ENCODE data around the gene MOB1B. TPM values are rescaled to one million over a fixed set of nuclear protein-coding genes. Genes with fewer than 3 reads are reported as not detected.
"Not testable (repeated sequence)": the region's sequence is repeated elsewhere in the genome, so short reads cannot be mapped to it uniquely, and the experiment has no call there.

The MOB1B gene
- total RNA-seq, 2 experiments from 2014 or later = 15.3 to 16.4 TPM

DNA sequence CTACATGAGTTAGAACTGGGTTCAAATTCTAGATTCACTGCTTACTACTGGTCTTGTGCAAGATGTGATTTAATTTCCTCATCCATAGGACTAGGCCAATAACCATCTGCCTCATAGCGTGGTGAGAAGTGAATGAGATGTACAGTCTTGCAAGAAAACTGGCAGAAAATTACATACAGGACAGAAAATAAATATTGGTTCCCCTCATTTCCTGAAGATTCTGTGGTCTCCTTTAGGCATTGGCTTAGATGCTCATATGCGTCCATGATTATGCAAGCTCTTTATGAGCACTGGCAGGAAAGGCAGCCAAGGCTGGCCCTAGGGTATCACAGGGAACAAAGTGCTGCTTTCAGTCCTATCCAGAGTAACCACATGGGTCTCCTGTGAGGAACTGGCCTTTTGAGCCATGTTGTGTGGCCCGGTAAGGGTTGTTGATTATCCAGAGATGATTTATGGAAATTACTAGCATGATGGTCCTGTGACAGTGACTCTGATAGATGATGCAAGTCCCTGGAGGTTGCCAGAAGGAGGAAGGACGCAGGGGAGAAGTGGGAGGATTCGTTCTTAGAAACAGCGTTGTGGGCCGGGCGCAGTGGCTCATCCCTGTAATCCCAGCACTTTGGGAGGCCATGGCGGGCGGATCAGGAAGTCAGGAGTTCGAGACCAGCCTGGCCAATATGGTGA, 9.9 kb upstream of the MOB1B start:
- Mint-ChIP-seq H3K4me1 (ENCODE audit: low read depth) (no peaks in the 10 kb centered on the region), H3K27me3 (ENCODE audit: low read depth) (no peaks in the 10 kb centered on the region), H3K9me3 (ENCODE audit: insufficient read depth) (no peaks in the 10 kb centered on the region), H3K4me3 (no peak overlapping the region), H3K36me3 (ENCODE audit: low read depth) (no peaks in the 10 kb centered on the region), H3K27ac (no peak overlapping the region)
- CTCF ChIA-PET = no interaction called here
- ATAC-seq (no peak), DNase-seq (no peak)
- POLR2A ChIA-PET = no interaction called here

DNA sequence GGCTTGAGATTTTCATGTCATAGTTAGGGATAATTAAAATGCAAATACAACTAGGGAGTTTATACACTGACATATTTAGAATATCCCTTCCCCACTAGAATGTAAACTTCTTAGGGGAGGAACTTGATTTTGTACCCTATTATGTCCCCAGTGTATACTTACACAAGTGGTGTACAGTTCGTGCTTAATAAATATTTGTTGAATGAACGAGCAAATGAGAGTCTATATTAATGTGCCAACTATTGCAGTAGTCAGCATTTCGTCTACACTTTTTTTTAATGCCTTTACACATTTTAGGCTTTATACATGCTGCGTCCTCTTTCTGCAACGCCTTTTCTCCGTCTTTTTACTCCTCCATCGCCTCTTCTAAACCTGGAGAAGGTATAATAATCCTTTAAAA, 8.4 kb upstream of the MOB1B start:
- ChIA-PET CTCF (no interaction called here), POLR2A (no interaction called here)
- no peak for ATAC-seq
- no peaks in the 10 kb centered on the region for H3K4me1 Mint-ChIP-seq (ENCODE audit: low read depth)
- no peaks in the 10 kb centered on the region for H3K27me3 Mint-ChIP-seq (ENCODE audit: low read depth)
- H3K4me3 Mint-ChIP-seq = no peak overlapping the region
- no peaks in the 10 kb centered on the region for H3K36me3 Mint-ChIP-seq (ENCODE audit: low read depth)
- no peak for DNase-seq
- no peaks in the 10 kb centered on the region for H3K9me3 Mint-ChIP-seq (ENCODE audit: insufficient read depth)
- no peak overlapping the region for H3K27ac Mint-ChIP-seq

DNA sequence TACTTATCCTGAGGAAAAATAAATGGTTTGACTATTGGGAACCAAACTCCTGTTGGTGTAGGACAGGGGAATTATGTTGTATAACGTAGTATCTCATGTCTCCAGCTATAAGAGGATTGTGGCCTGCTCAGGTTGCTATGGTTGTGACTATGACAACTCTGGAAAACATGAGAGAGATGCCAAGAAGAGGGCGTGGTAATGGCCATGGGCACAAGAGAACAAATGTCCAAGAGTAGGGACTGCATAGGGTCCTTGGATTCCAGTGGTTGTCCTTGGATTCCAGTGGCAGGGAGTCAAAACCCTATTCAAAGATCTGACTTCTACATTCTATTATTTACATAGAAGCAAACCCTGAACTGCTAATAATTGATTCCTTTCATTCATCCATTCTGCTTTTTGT, 6.8 kb upstream of the MOB1B start:
- H3K4me3 Mint-ChIP-seq = no peak overlapping the region
- no peak for DNase-seq
- ATAC-seq = no peak
- CTCF ChIA-PET = no interaction called here
- no peaks in the 10 kb centered on the region for H3K4me1 Mint-ChIP-seq (ENCODE audit: low read depth)
- POLR2A ChIA-PET = no interaction called here
- no peak overlapping the region for H3K27ac Mint-ChIP-seq
- no peaks in the 10 kb centered on the region for H3K36me3 Mint-ChIP-seq (ENCODE audit: low read depth)
- no peaks in the 10 kb centered on the region for H3K27me3 Mint-ChIP-seq (ENCODE audit: low read depth)
- H3K9me3 Mint-ChIP-seq (ENCODE audit: insufficient read depth) = no peaks in the 10 kb centered on the region

DNA sequence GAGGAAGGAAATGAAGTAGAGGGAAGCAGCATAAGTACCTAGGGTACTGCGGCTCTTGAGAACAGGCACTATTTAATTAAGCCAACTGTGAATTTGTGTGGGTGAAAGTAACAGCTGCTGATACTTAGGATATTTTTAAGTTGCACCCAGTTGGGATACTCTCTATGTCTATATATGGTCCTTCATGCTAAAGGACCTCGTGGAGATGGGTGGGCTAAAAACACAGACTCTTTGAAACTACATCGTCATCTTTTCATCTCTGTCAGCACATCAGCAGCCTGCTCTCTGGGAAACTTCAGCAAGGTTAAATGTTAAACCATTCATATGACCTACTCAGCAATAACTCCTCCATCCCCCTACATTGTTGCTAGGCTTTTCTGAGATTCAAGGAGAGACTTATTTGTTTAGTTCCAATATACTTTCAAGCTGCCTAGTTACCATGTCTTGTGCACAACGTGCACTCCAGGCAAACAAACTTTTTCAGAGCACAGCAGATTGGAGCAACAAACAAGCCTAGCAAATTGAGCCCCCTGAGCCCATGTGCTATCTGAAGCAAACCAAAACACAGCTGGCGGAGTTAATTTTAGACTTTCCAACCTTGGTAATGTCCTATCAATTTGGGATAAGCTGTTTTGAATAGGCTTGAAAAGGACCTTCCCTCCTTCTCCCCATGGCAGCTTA, 6.2 kb upstream of the MOB1B start:
- DNase-seq = no peak
- POLR2A ChIA-PET = no interaction called here
- no peak for ATAC-seq
- no peaks in the 10 kb centered on the region for H3K27me3 Mint-ChIP-seq (ENCODE audit: low read depth)
- H3K4me3 Mint-ChIP-seq = no peak overlapping the region
- no peaks in the 10 kb centered on the region for H3K9me3 Mint-ChIP-seq (ENCODE audit: insufficient read depth)
- H3K4me1 Mint-ChIP-seq (ENCODE audit: low read depth) = no peaks in the 10 kb centered on the region
- H3K27ac Mint-ChIP-seq = no peak overlapping the region
- H3K36me3 Mint-ChIP-seq (ENCODE audit: low read depth) = no peaks in the 10 kb centered on the region
- CTCF ChIA-PET = no interaction called here

GRCh38 chr4:70898581-70898980, 3.6 kb upstream of the MOB1B start:
- POLR2A ChIA-PET; H3K4me3 Mint-ChIP-seq; H3K27me3 Mint-ChIP-seq (ENCODE audit: low read depth); H3K36me3 Mint-ChIP-seq (ENCODE audit: low read depth); CTCF ChIA-PET; ATAC-seq; H3K9me3 Mint-ChIP-seq (ENCODE audit: insufficient read depth); H3K27ac Mint-ChIP-seq; DNase-seq: not testable (repeated sequence)
- H3K4me1 Mint-ChIP-seq (ENCODE audit: low read depth) = peaks cover 15% of the 10 kb centered on the region

GRCh38 chr4:70901607-70901983, 574 bp upstream of the MOB1B start:
- Mint-ChIP-seq H3K36me3 (ENCODE audit: low read depth) (peaks cover 15% of the 10 kb centered on the region), H3K27ac (peak overlapping the region; percentile 94), H3K4me1 (ENCODE audit: low read depth) (peaks cover 23% of the 10 kb centered on the region), H3K4me3 (peak overlapping the region; percentile 98), H3K9me3 (ENCODE audit: insufficient read depth) (no peaks in the 10 kb centered on the region), H3K27me3 (ENCODE audit: low read depth) (no peaks in the 10 kb centered on the region)
- CTCF ChIA-PET = interaction anchor here (0.7 to 2.1 kb wide), 17 partner anchors 10 to 249 kb away, joined by 3 to 12 read pairs (median 5); partner anchors contain the start of gene UTP3
- ATAC-seq = no peak
- DNase-seq = no peak
- POLR2A ChIA-PET = interaction anchor here (1.2 to 1.9 kb wide), 3 partner anchors 62 to 167 kb away, joined by 4 to 12 read pairs (median 4); partner anchors contain the start of genes DCK and GRSF1

DNA sequence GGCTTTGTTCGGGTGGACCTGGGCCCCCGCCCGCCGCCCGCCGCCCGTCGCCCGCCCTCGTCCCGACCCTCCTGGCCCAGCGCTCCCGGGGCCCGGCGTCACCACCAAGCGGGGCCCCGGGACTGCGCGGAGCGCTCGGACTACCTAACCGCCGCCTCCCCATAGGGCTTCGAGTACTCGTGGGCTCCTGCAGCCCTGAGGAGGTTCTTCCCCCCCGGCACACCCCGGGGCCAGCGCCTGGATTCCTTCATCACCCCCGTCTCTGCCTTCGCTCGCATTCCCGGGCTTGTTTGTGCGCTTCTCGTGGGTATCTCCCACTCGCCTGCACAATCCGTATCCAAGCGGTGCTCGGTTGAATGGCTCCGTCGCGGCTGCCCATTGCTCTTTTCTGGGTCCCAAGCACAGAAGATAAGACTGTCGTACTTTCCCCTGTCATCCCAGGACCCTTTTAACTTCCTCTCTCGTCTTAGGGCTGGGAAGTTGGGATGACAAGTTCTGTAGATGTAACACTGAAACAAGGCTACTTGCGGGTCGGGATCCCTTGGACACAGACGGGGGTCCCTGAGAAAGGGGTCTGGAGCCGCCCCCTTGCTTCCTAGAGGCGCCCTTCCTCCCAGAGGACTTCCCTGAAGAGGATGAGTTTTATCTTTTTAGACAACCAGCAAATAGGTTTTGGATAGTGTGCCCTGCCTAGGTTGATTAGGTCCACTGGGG, 565 bp downstream of the MOB1B start:
- no peak for DNase-seq
- Mint-ChIP-seq H3K27ac (peak overlapping the region; percentile 94), H3K4me3 (peak overlapping the region; percentile 98), H3K9me3 (ENCODE audit: insufficient read depth) (no peaks in the 10 kb centered on the region), H3K4me1 (ENCODE audit: low read depth) (peaks cover 23% of the 10 kb centered on the region), H3K27me3 (ENCODE audit: low read depth) (no peaks in the 10 kb centered on the region), H3K36me3 (ENCODE audit: low read depth) (peaks cover 19% of the 10 kb centered on the region)
- ChIA-PET POLR2A (interaction anchor here (0.8 to 1.9 kb wide), 3 partner anchors 64 to 168 kb away, joined by 3 to 12 read pairs (median 4); partner anchors contain the start of gene GRSF1), CTCF (interaction anchor here (0.6 to 2.1 kb wide), 13 partner anchors 9 to 251 kb away, joined by 3 to 9 read pairs (median 5); no protein-coding TSS in a partner anchor)
- peak; percentile 64 for ATAC-seq

DNA sequence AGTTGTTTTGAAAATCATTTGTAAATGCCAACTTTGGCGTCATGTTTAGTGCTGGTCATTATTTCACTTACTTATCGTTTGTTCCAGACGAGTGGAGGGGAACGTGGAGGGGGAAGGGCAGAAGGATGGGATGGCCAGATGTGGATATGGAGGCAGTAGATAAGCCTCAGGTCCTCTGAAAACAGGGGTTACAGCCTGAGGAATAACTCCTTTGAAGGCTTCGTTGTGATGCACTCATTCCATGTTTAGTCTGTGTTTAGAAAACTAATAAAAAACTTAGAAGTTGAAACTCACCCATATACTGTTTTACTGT, 1.1 kb downstream of the MOB1B start:
- peaks cover 19% of the 10 kb centered on the region for H3K36me3 Mint-ChIP-seq (ENCODE audit: low read depth)
- no peaks in the 10 kb centered on the region for H3K9me3 Mint-ChIP-seq (ENCODE audit: insufficient read depth)
- no peak for DNase-seq
- ATAC-seq = no peak
- H3K27ac Mint-ChIP-seq = peak overlapping the region; percentile 90
- ChIA-PET POLR2A (no interaction called here), CTCF (no interaction called here)
- H3K4me1 Mint-ChIP-seq (ENCODE audit: low read depth) = peaks cover 23% of the 10 kb centered on the region
- peak overlapping the region; percentile 98 for H3K4me3 Mint-ChIP-seq
- H3K27me3 Mint-ChIP-seq (ENCODE audit: low read depth) = no peaks in the 10 kb centered on the region

DNA sequence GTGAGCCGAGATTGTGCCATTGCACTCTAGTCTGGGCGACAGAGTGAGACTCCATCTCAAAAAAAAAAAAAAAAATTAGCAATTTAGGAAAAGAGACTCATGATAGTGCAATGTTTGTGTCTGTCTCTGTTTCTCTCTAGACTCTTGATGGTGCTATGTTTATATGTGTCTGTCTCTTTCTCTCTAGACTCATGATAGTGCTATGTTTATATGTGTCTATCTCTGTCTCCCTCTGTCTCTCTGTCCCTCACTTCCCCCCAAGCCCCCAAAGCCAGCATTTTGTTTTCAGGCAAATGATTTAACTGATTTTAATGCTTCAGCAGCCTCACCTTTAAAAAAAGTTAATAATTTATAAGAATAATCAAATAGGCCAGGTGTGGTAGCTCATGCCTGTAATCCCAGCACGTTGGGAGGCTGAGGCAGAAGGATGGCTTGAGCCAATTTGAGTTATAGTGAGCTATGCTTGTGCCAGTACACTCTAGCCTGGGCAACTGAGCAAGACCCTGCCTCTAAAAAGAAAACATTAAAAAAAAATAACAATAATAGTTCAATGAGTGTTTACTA, 6.9 kb downstream of the MOB1B start:
- peaks cover 29% of the 10 kb centered on the region for H3K36me3 Mint-ChIP-seq (ENCODE audit: low read depth)
- ATAC-seq = no peak
- ChIA-PET CTCF (no interaction called here), POLR2A (no interaction called here)
- no peak overlapping the region for H3K4me3 Mint-ChIP-seq
- no peak overlapping the region for H3K27ac Mint-ChIP-seq
- H3K27me3 Mint-ChIP-seq (ENCODE audit: low read depth) = no peaks in the 10 kb centered on the region
- no peaks in the 10 kb centered on the region for H3K9me3 Mint-ChIP-seq (ENCODE audit: insufficient read depth)
- peaks cover 6% of the 10 kb centered on the region for H3K4me1 Mint-ChIP-seq (ENCODE audit: low read depth)
- DNase-seq = no peak

DNA sequence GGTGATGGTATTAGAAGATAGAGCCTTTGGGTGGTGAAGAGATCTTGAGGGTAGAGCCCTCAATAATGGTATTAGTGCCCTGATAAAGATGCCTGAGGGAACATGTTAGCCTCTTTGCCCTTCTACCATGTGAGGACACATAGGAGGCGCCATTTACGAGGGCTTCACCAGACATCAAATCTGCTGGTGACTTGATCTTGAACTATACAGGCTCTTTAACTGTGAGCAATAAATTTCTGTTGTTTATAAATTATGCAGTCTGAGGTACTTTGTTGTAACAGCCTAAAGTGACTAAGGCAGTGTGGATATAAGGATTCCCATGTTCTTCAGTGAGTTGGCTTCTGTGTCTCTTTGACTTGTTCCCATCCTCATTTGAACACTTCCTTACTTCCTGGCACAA, 11.8 kb downstream of the MOB1B start:
- CTCF ChIA-PET = no interaction called here
- Mint-ChIP-seq H3K36me3 (ENCODE audit: low read depth) (peaks cover 18% of the 10 kb centered on the region), H3K4me1 (ENCODE audit: low read depth) (no peaks in the 10 kb centered on the region), H3K4me3 (no peak overlapping the region), H3K27ac (no peak overlapping the region), H3K9me3 (ENCODE audit: insufficient read depth) (no peaks in the 10 kb centered on the region), H3K27me3 (ENCODE audit: low read depth) (no peaks in the 10 kb centered on the region)
- DNase-seq (no peak), ATAC-seq (no peak)
- POLR2A ChIA-PET = no interaction called here

- no peaks in the 10 kb centered on the region for H3K9me3 Mint-ChIP-seq (ENCODE audit: insufficient read depth)
- no peaks in the 10 kb centered on the region for H3K27me3 Mint-ChIP-seq (ENCODE audit: low read depth)
- no peak for DNase-seq
- no peak overlapping the region for H3K4me3 Mint-ChIP-seq
- H3K4me1 Mint-ChIP-seq (ENCODE audit: low read depth) = no peaks in the 10 kb centered on the region
- no peak overlapping the region for H3K27ac Mint-ChIP-seq
- no peak for ATAC-seq
- ChIA-PET CTCF (no interaction called here), POLR2A (no interaction called here)
- H3K36me3 Mint-ChIP-seq (ENCODE audit: low read depth) = peaks cover 18% of the 10 kb centered on the region
Measured at GRCh38 chr4:70914631-70915030, 12.5 kb downstream of the MOB1B start.
